ENCODE data around the gene RNASE2. TPM values are rescaled to one million over a fixed set of nuclear protein-coding genes. Genes with fewer than 3 reads are reported as not detected.
"Not testable (repeated sequence)": the region's sequence is repeated elsewhere in the genome, so short reads cannot be mapped to it uniquely, and the experiment has no call there.

RNASE2 gene
- total RNA-seq, 1 experiment from 2014 or later = not detected

- Histone ChIP-seq H3K4me1 (ENCODE audit: insufficient read depth, low read length, poor library complexity, severe bottlenecking) (peaks cover 13% of the 10 kb centered on the region), H3K27ac (ENCODE audit: low read depth, low read length, poor library complexity, severe bottlenecking) (no peak overlapping the region), H3K27me3 (replicated peaks; ENCODE audit: insufficient read depth, low read depth, low read length, poor library complexity) (no peaks in the 10 kb centered on the region), H3K36me3 (ENCODE audit: insufficient read depth, low read length, poor library complexity, severe bottlenecking) (no peaks in the 10 kb centered on the region), H3K9me3 (ENCODE audit: low read depth, low read length, poor library complexity, severe bottlenecking) (no peaks in the 10 kb centered on the region), H3K4me3 (ENCODE audit: low read depth, low read length, poor library complexity, severe bottlenecking) (no peak overlapping the region)
- TF ChIP-seq CTCF (conservative IDR thresholded peaks at IDR 0.05; ENCODE audit: low read depth, low read length) = no peak
- TF ChIP-seq EZH2 (IDR thresholded peaks at IDR 0.05; ENCODE audit: borderline replicate concordance, low read depth, low read length, poor library complexity, severe bottlenecking) = no peak
- intact Hi-C loops (cut with micrococcal nuclease; ENCODE audit: unreplicated experiment) = no loop called here
- ChIA-PET CTCF (interaction anchor here (1.0 kb wide), 1 partner anchor 12 kb away, joined by 6 read pairs; no protein-coding TSS in a partner anchor), POLR2A (ENCODE audit: low non-redundant PET) (interaction anchor here (0.6 kb wide), 1 partner anchor 30 kb away, joined by 5 read pairs; no protein-coding TSS in a partner anchor)
- no TSS peak for BruUV-seq (replicated peaks)
- no peak for DNase-seq (ENCODE audit: low spot score)
These were observed 27.5 kb downstream of the RNASE2 start for GRCh38 chr14:20982646-20983369.

GRCh38 chr14:20985650-20986049 is 30.4 kb downstream of the RNASE2 start:
- H3K9me3 ChIP-seq (ENCODE audit: low read depth, low read length, poor library complexity, severe bottlenecking); BruUV-seq (replicated peaks); POLR2A ChIA-PET (ENCODE audit: low non-redundant PET); H3K36me3 ChIP-seq (ENCODE audit: insufficient read depth, low read length, poor library complexity, severe bottlenecking); H3K27me3 ChIP-seq (replicated peaks; ENCODE audit: insufficient read depth, low read depth, low read length, poor library complexity); H3K4me3 ChIP-seq (ENCODE audit: low read depth, low read length, poor library complexity, severe bottlenecking); H3K27ac ChIP-seq (ENCODE audit: low read depth, low read length, poor library complexity, severe bottlenecking); DNase-seq (ENCODE audit: low spot score); intact Hi-C loops (cut with micrococcal nuclease; ENCODE audit: unreplicated experiment): not testable (repeated sequence)
- H3K4me1 ChIP-seq (ENCODE audit: insufficient read depth, low read length, poor library complexity, severe bottlenecking) = peaks cover 17% of the 10 kb centered on the region
- CTCF ChIA-PET = interaction anchor here (0.9 kb wide), 1 partner anchor 15 kb away, joined by 3 read pairs; no protein-coding TSS in a partner anchor

- no peaks in the 10 kb centered on the region for H3K27me3 ChIP-seq (replicated peaks; ENCODE audit: insufficient read depth, low read depth, low read length, poor library complexity)
- ChIA-PET CTCF (interaction anchor here (0.5 to 1.0 kb wide), 2 partner anchors 16 to 28 kb away, joined by 3 read pairs; no protein-coding TSS in a partner anchor), POLR2A (ENCODE audit: low non-redundant PET) (no interaction called here)
- BruUV-seq (replicated peaks) = no TSS peak
- H3K9me3 ChIP-seq (ENCODE audit: low read depth, low read length, poor library complexity, severe bottlenecking) = no peaks in the 10 kb centered on the region
- peaks cover 7% of the 10 kb centered on the region for H3K36me3 ChIP-seq (ENCODE audit: insufficient read depth, low read length, poor library complexity, severe bottlenecking)
- no peak for TF ChIP-seq CTCF (conservative IDR thresholded peaks at IDR 0.05; ENCODE audit: low read depth, low read length)
- TF ChIP-seq EZH2 (IDR thresholded peaks at IDR 0.05; ENCODE audit: borderline replicate concordance, low read depth, low read length, poor library complexity, severe bottlenecking) = no peak
- DNase-seq (ENCODE audit: low spot score) = peak; percentile 74
- peaks cover 20% of the 10 kb centered on the region for H3K4me1 ChIP-seq (ENCODE audit: insufficient read depth, low read length, poor library complexity, severe bottlenecking)
- peak overlapping the region; percentile 63 for H3K27ac ChIP-seq (ENCODE audit: low read depth, low read length, poor library complexity, severe bottlenecking)
- intact Hi-C loops (cut with micrococcal nuclease; ENCODE audit: unreplicated experiment) = no loop called here
- no peak overlapping the region for H3K4me3 ChIP-seq (ENCODE audit: low read depth, low read length, poor library complexity, severe bottlenecking)
These were observed 31.5 kb downstream of the RNASE2 start for GRCh38 chr14:20986811-20987210.

Measured in A673 (cell line).